Fibroblast of villous mesenchyme (primary cell): ENCODE results near the gene PLCXD3. TPM values are rescaled to one million over a fixed set of nuclear protein-coding genes. Genes with fewer than 3 reads are reported as not detected.
A peak's percentile ranks its signal among the peaks of the same experiment; 100 is the strongest.

Experiments
- DNase-seq: peaks from one replicate; pipeline ENCODE4 v3.0.0-alpha.2; 2010; ENCODE audit warnings: low read depth
- H3K4me3 ChIP-seq: 2 replicates; pipeline ENCODE4 v1.5.1; 2011; ENCODE audit warnings: low read depth, mild to moderate bottlenecking, low read length
- CTCF ChIP-seq: IDR thresholded peaks from 2 replicates; pipeline ENCODE4 v1.5.1; 2012; ENCODE audit warnings: low read depth, mild to moderate bottlenecking, low read length; ENCODE audit not compliant: insufficient read depth
- total RNA-seq: library from RNA; depleted of rRNA; stranded (reverse); fragments of >200 nt; gene quantifications from 2 replicates; pipeline ENCODE4 v1.2.3, GENCODE V29; 2012

PLCXD3 gene
- total RNA-seq, 1 donor = 0.43 TPM

DNA sequence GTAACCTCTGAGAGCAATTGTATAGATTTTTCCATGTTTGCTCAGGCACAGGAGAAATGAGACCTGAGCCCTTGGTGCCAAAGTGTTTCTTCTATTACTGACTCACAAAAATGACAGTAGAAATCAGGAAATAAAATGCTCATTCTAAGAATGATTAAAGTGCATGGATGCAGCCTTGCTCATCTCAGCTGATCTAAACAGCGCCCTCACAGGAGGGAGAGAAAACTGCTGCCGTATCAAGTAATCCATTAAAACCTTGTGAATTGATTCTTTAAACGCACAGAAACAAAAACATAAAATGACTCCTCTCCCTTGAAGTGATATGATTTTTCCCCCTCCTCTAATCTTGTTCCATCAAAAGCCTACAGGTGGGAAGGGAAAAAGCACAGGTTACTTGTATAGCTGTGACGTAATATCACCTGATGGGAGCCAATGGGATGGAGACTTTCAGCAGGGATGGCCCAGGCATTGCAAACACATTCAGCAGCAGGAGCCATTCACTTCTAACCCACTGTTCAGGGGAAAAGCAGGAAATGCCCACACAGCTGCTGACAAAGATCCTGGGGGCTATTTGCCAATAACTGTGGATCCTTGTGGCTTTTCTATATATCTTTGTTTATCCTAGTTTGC is 76.7 kb downstream of the PLCXD3 start:
- DNase-seq = peak; percentile 7
- peak; percentile 54 for TF ChIP-seq CTCF

GRCh38 chr5:41432481-41433253 is 77.7 kb downstream of the PLCXD3 start:
- no peak overlapping the region for H3K4me3 ChIP-seq
- no peak for TF ChIP-seq CTCF
- DNase-seq = no peak

More for the DNA sequence above, 76.7 kb downstream of the PLCXD3 start:
- H3K4me3 ChIP-seq = no peak overlapping the region

DNA sequence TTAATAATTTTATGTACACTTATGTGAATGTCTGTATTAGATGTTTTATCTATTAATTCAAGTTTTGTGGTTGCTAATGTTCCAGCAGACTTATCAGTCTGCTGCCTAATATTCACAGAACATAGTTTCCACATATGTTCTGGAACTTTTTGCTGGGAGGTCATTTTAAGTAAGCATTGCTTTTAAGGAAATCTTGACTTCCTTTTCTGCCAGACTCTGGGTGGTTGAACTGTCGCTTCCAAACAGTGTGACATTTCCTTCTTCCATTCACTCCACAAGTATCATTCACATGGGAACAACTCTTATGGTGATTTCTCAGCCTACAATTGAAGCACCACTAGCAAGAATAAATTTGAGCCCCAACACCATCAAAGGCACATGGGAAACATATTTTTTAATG is 82.9 kb downstream of the PLCXD3 start:
- DNase-seq = no peak
- no peak overlapping the region for H3K4me3 ChIP-seq
- TF ChIP-seq CTCF = no peak

- H3K4me3 ChIP-seq = no peak overlapping the region
- no peak for TF ChIP-seq CTCF
- DNase-seq = no peak
These were observed 84.7 kb downstream of the PLCXD3 start for GRCh38 chr5:41425736-41426135.

DNA sequence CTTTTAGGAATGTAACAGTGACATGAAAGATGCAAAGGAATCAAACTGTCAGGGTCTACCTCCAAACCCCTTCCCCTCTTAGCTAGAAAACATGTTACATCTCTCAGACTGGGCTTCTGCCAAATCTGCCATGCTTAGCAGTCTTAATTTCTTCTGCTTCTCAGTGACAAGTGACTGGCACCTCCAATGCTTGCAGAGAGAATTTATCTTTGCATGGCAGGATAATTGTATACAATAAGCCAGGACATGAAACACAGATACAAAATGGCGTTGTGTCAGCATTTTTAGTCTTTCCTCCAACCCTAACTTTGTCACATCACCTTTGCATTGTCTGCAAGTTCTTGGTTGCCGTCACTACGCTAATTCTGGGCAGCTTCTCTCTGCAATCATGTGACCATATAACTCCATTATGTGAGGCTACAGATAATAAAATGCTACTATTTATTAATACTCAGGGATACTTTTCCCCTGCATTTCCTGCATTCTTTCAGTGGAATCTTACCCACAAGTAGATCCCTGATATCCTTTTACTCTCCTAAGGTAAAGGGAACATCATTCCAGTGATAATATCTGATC is 89.8 kb downstream of the PLCXD3 start:
- no peak for DNase-seq
- no peak for TF ChIP-seq CTCF
- no peak overlapping the region for H3K4me3 ChIP-seq

GRCh38 chr5:41418220-41419031 is 92.0 kb downstream of the PLCXD3 start:
- no peak for TF ChIP-seq CTCF
- no peak overlapping the region for H3K4me3 ChIP-seq
- DNase-seq = no peak
